ENCODE data around the gene AHRR. TPM values are rescaled to one million over a fixed set of nuclear protein-coding genes. Genes with fewer than 3 reads are reported as not detected.
A peak's percentile ranks its signal among the peaks of the same experiment; 100 is the strongest.

The AHRR gene
- total and polyA plus RNA-seq, 9 of the 15 experiments (the other 6 are each of a cell fraction or from before 2014, with no cell fraction given): 0.06 to 1.6 (median 0.75) TPM; not detected in 1

DNA sequence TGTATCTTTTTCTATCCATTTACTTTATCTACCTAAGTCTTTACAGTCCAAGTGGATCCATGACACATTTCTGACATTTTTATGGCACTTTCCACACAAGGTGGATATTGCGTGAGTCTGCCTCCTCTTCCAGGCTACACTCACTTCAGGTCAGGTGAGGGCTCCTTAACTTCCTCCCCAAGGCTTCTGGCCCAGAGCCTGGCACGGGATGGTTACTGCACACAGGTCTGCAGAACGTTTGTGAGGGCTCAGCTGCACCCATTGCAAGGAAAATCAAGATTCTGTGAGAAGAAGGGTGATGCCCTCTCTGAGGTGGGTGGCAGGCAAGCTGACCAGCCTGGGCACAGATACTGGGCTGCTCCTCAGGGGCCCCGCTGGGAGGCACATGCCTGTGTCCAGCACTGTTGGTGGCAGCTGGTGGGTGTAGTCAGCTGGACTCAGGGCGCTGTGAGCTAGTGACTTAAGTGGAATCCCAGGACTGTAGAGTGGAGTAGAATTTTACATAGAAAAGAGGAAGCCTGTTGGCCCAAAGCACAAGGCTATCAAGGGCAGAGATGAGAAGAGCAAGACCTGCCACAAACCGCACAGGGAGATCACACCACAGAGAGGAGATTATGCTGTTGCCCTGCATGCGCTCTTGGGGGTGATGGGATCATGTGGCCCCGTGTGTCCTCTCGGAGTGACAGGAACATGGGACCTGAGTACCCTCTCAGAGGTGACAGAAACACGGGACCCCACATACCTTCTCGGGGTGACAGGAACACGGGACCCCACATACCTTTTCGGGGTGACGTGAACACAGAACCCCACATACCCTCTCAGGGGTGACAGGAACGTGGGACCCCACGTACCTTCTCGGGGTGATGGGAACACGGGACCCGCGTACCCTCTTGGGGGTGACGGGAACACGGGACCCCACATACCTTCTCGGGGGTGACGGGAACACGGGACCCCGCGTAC lies 21.3 kb downstream of the AHRR start:
- no peak for ATAC-seq
- Histone ChIP-seq H3K4me1 (replicated peaks in 1 of 2; ENCODE audit: control insufficient read depth in 2 of 2, insufficient read depth in 2 of 2, low read length in 2 of 2) (peaks cover 0 to 16% of the 10 kb centered on the region in 2 experiments; a peak in 2 of 5 replicates), H3K9ac (ENCODE audit: insufficient read depth in 1 of 2, low read depth in 2 of 2, low read length in 2 of 2) (no peak overlapping the region), H4K20me1 (replicated peaks; ENCODE audit: control insufficient read depth, insufficient read depth, low read length) (0 out of 2 replicates have a peak, but pooled peaks cover 3% of the 10 kb centered on the region), H2AFZ (ENCODE audit: low read depth, low read length) (no peak overlapping the region), H3K4me3 (no peak overlapping the region), H3K79me2 (ENCODE audit: control insufficient read depth, insufficient read depth, low read length) (no peaks in the 10 kb centered on the region), H3K27ac (ENCODE audit: extremely low read depth, low read depth, low read length) (no peak overlapping the region), H3K9me3 (replicated peaks; ENCODE audit: control insufficient read depth, insufficient read depth, low read depth, low read length) (no peaks in the 10 kb centered on the region), H3K9me1 (ENCODE audit: control insufficient read depth, insufficient read depth, low read length) (no peaks in the 10 kb centered on the region), H3K27me3 (ENCODE audit: control insufficient read depth in 2 of 2, insufficient read depth in 2 of 2, low read length in 2 of 2) (peaks cover 14 to 34% of the 10 kb centered on the region in 2 experiments; a peak in 3 of 5 replicates), H3K36me3 (ENCODE audit: control insufficient read depth, insufficient read depth, low read length) (no peaks in the 10 kb centered on the region), H3K4me2 (ENCODE audit: insufficient read depth, low read length) (no peak overlapping the region)
- in situ Hi-C loops (cut with MboI): no loop called here
- ChIA-PET CTCF (ENCODE audit: low intra/inter-chr PET ratio) (no interaction called here), POLR2A (no interaction called here)
- no peak for TF ChIP-seq ETS2 (tag; IDR thresholded peaks at IDR 0.05; ENCODE audit: borderline replicate concordance, poor library complexity, severe bottlenecking)
- TF ChIP-seq SPI1 (IDR thresholded peaks at IDR 0.05; ENCODE audit: borderline replicate concordance, low read depth, low read length): peak; percentile 58; the same call in 1 of the 2 replicates
- no peak for TF ChIP-seq MCM3 (IDR thresholded peaks at IDR 0.05)
- no peak for TF ChIP-seq PHF20 (IDR thresholded peaks at IDR 0.05; ENCODE audit: partially characterized antibody)
- no peak for TF ChIP-seq HDGF (IDR thresholded peaks at IDR 0.05)
- TF ChIP-seq SP1 (CRISPR knock-in tag; IDR thresholded peaks at IDR 0.05): no peak
- BruUV-seq (replicated peaks): no TSS peak
- intact Hi-C loops (cut with micrococcal nuclease): no loop called here
- WGBS (ENCODE audit: insufficient coverage, low coverage, missing lambda C conversion rate): 27% methylated on average over 19 of the region's 27 CpGs
- FAIRE-seq: no peak
- DNase-seq (ENCODE audit: extremely low read depth in 1 of 4, low spot score in 3 of 4): peak in 1 of 4 experiments; percentile 6
